ENCODE measurements around the gene MYH14.

Gene MYH14

GRCh38 chr19:50203281-50204080, at the start of gene MYH14:
Gene MYH14, plus strand, starts transcription at chr19:50203622. Its CDS starts 6,744 bp downstream, at chr19:50210366.
- DNase-seq (ENCODE audit: extremely low read depth in 1 of 2, low read depth in 1 of 2) = no peak

DNA sequence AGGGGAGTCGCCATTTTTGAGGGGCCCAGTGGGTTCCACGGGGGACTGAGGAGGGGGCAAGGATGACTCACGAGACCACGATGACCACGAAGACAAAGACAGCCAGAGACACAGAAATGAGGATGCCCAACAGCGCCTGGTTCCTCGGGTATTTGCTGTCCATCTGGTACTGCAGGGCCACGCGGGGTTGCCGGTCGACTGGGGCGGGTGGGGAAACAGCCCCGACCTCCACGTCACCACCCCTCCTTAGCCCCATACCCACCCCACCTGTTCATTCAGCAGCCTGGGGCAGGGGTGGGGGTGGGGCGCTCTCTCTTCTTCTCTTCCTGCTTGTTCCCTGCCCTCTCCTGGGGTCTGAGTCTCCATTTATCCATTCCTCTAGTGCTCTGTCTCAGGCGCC, 48.9 kb upstream of the MYH14 start:
- no peak for DNase-seq (ENCODE audit: extremely low read depth in 1 of 2, low read depth in 1 of 2)

DNA sequence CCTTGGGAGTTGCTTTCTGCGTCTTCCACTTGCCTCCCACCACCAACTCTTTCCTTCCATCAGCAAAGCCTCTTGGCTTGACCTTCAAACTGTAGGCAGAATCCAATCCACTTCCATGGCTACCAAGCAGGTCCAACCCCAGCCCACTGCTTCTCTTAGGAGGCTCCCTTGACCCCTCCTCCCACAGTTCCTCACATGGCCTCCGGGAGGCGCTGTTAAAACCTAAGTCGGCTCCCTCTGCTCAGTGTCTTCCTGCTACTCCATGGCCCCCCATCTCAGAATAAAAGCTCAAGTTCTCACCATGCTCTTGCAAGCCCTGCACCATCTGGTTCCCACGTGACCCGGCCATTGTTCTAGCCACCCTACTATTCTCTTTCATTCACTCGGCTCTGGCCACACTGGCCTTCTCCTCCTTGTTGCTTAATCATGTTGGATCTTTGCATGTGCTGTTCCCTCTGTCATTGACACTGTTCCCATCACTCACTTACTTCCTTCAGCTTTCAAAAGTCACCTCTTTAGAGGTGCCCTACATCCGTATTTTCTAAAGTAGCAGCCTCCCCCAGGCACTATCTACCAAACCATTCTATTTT, 47.8 kb upstream of the MYH14 start:
- DNase-seq (ENCODE audit: extremely low read depth in 1 of 2, low read depth in 1 of 2) = no peak

DNA sequence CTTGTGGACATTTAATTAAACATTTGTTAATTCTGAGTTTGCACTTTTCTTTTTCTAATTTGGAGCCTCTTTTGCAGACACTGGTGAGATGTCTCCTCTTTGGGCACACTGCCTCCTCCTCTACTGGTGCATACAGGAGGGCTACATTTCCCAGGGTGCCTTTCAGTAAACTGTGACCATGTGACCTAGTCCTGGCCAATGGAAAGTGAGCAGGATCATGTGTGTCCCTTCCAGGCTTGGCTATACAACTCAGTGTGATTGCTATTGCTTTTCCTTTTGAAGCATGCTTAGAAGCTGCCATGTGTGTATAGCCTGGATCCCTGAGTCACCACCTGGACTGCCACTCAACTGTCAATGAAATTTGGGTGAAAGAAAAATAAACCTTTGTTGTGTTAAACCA, 44.8 kb upstream of the MYH14 start:
- no peak for DNase-seq (ENCODE audit: extremely low read depth in 1 of 2, low read depth in 1 of 2)

- no peak for DNase-seq (ENCODE audit: extremely low read depth in 1 of 2, low read depth in 1 of 2)
Measured at GRCh38 chr19:50159078-50159477, 44.3 kb upstream of the MYH14 start.

GRCh38 chr19:50162988-50163387, 40.4 kb upstream of the MYH14 start, which contains the start of gene IZUMO2:
Gene IZUMO2, minus strand, starts transcription at chr19:50163281. Its CDS starts 87 bp downstream, at chr19:50163194.
- no peak for DNase-seq (ENCODE audit: extremely low read depth in 1 of 2, low read depth in 1 of 2)

GRCh38 chr19:50167314-50167721, 36.1 kb upstream of the MYH14 start:
- no peak for DNase-seq (ENCODE audit: extremely low read depth in 1 of 2, low read depth in 1 of 2)

DNA sequence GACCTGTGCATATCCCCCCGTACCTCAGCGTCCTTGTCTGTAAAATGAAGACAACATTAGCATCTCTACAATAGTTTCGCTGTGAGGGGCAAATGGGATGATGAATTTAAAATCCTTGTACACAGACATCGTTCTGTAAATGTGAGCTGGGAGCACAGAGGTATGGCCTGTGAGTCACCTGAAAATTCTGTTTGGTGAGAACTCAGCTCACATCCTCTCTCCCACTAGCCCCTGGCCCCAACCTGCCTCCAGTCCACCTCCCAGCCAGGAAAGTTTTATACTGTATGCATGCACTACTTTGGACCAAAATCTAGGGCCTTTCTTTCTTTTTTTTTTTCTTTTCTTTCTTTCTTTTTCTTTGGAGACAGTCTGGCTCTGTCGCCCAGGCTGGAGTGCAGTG, 31.7 kb upstream of the MYH14 start:
- no peak for DNase-seq (ENCODE audit: extremely low read depth in 1 of 2, low read depth in 1 of 2)

DNA sequence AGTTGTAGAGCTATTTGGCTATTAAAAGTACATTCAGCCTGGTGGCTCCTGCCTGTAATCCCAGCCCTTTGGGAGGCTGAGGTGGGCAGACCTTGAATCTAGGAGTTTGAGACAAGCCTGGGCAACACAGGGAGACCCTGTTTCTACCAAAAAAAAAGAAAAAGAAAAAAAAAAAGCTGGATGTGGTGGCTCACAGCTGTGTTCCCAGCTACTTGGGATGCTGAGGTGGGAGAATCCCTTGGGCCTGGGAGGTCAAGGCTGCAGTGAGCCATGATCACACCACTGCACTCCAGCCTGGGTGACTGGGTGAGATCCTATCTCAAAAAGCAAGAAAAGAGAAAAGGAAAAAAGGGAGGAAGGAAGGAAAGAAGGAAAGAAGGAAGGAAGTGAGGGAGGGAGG, 30.7 kb upstream of the MYH14 start:
- no peak for DNase-seq (ENCODE audit: extremely low read depth in 1 of 2, low read depth in 1 of 2)

GRCh38 chr19:50173127-50173526, 30.3 kb upstream of the MYH14 start:
- DNase-seq (ENCODE audit: extremely low read depth in 1 of 2, low read depth in 1 of 2) = no peak

DNA sequence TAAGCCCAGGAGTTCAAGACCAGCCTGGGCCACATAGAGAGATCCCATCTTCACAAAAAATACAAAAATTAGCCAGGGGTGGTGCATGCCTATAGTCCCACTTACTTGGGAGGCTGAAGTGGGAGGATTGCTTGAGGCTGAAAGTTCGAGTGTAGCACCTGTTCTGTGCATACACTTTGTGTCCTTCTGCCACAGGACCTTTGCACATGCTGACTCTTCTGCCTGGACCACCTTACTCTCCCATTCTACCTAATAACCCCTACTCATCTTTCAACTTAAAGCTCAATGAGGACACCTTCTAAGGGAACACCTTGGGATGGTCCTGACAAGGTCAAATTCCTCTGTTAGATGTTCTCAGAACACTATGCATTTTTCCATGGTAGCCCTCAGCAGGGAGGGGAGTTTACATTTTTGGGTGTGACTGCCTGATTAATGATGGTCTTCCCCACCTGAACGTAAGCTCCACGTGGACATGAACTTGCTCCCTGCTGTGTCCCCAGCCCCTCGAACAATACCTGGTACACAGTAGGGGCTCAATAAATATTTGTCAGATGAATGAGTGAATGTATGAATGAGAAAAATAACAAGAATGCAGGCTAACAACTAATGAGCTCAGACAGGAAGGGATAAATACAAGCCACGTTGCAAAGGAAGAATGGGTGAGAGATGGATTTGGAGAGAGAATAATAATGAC, 29.2 kb upstream of the MYH14 start:
- DNase-seq (ENCODE audit: extremely low read depth in 1 of 2, low read depth in 1 of 2) = no peak

- DNase-seq (ENCODE audit: extremely low read depth in 1 of 2, low read depth in 1 of 2) = no peak
Measured at GRCh38 chr19:50175924-50176323, 27.5 kb upstream of the MYH14 start.

GRCh38 chr19:50176775-50177174, 26.6 kb upstream of the MYH14 start:
- DNase-seq (ENCODE audit: extremely low read depth in 1 of 2, low read depth in 1 of 2) = no peak

GRCh38 chr19:50178320-50178719, 25.1 kb upstream of the MYH14 start:
- DNase-seq (ENCODE audit: extremely low read depth in 1 of 2, low read depth in 1 of 2) = no peak

DNA sequence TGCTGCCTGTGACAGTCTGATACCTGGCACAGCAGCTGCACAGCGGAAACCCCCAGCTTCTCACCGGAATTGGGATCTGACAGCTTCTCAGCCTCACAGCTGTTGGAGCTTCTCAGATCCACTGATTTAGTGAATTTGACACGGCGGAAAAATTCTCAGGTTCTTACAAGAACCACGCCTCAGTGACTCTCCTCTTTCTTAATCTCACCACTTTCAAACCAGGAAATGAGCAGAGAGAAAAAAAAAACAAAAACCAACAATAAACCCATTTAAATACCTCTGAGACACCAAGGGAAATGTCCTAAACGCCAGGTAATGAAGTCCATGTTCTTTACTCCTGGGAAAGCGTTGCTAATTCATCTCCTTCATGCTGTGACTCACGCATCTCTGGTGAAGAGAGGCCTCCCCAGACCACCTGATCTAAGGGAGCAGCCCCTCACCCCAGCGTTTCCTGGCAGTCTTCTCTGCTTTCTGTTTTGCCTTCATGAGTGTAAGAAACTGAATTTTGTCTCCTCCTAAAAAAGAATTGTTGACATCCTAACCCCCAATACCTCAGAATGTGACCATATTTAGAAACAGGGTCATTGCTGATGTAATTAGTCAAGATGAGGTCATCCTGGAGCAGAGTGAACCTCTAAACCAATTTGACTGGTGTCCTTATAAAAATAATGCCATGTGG, 24.4 kb upstream of the MYH14 start:
- no peak for DNase-seq (ENCODE audit: extremely low read depth in 1 of 2, low read depth in 1 of 2)

- DNase-seq (ENCODE audit: extremely low read depth in 1 of 2, low read depth in 1 of 2) = no peak
Measured at GRCh38 chr19:50181121-50181520, 22.3 kb upstream of the MYH14 start.

DNA sequence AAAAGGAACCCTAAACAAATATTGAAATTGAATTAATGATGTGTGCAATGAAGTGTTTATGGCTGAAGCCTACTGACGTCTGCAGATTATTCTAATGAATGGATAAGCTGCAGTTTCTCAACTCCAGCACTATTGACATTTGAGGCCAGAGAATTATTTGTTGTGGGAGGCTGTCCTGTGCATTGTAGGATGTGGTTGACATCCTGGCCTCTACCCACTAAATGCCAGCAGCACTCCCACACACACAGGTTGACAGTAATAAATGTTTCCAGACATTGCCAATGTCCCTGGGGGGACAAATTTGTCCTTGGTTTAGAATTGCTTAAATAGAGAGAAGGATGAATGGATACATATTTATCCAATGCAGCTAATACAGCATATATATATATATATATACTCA, 19.2 kb upstream of the MYH14 start:
- no peak for DNase-seq (ENCODE audit: extremely low read depth in 1 of 2, low read depth in 1 of 2)

GRCh38 chr19:50187937-50188336, 15.5 kb upstream of the MYH14 start:
- no peak for DNase-seq (ENCODE audit: extremely low read depth in 1 of 2, low read depth in 1 of 2)

- no peak for DNase-seq (ENCODE audit: extremely low read depth in 1 of 2, low read depth in 1 of 2)
Measured at GRCh38 chr19:50189331-50189730, 14.1 kb upstream of the MYH14 start.

GRCh38 chr19:50190439-50190891, 13.0 kb upstream of the MYH14 start:
- DNase-seq (ENCODE audit: extremely low read depth in 1 of 2, low read depth in 1 of 2) = no peak

DNA sequence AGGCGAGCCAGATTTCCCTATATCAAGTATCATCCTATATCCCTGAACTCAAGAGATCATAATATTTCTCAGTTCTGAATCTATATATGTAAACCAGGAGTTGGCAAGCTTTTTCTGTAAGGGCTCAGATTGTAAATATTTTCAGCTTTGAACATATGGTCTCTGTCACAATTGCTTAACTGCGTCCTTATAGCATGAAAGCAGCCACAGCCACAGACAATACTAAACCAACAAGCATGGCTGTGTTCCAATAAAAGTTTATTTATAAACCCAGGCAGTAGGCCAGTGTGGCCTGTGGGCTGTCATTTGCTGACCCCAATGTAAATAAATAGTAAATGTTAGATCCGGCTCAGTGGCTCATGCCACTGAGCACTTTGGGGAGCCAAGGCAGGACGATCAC, 12.2 kb upstream of the MYH14 start:
- DNase-seq (ENCODE audit: extremely low read depth in 1 of 2, low read depth in 1 of 2) = no peak
